RCC 7860 (cell line): ENCODE results near the gene DDI2.
A peak's percentile ranks its signal among the peaks of the same experiment; 100 is the strongest.
"Not testable (repeated sequence)": the region's sequence is repeated elsewhere in the genome, so short reads cannot be mapped to it uniquely, and the experiment has no call there.

ENCODE experiments used
- DNase-seq: peaks from one replicate; pipeline ENCODE4 v3.0.0-alpha.2; 2015; ENCODE audit warnings: low spot score
- FAIRE-seq: peaks from 2 replicates; lab custom pipeline; 2012; peaks lifted over from hg19 to GRCh38; lab: Jason Lieb, UNC

Gene DDI2

DNA sequence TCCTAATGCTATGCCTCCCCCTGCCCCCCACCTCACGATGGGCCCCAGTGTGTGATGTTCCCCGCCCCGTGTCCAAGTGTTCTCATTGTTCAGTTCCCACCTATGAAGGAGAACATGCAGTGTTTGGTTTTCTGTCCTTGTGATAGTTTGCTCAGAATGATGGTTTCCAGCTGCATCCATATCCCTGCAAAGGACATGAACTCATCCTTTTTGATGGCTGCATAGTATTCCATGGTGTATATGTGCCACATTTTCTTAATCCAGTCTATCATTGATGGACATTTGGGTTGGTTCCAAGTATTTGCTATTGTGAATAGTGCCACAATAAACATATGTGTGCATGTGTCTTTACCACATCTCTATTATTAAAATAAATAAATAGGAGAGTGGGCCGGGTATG is 82.1 kb downstream of the DDI2 start:
- not testable (repeated sequence) for FAIRE-seq, DNase-seq

DNA sequence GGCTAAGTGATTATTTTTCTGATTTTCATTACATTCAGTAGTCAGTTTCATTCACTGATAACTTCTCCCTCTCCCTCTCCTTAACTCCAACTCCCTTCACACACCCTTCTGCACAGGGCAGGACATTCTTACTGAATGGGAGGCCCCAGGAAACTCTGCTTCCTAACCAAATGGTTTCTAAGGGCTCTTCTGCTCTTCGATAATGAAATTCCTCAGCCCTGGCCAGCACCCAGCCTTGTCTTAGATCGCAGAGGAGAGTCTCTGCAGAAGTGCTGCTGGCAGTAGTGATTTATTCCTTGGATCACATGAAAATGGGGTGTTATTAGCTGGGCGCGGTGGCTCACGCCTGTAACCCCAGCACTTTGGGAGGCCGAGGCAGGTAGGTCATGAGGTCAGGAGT is 83.2 kb downstream of the DDI2 start:
- no peak for FAIRE-seq
- DNase-seq = no peak

DNA sequence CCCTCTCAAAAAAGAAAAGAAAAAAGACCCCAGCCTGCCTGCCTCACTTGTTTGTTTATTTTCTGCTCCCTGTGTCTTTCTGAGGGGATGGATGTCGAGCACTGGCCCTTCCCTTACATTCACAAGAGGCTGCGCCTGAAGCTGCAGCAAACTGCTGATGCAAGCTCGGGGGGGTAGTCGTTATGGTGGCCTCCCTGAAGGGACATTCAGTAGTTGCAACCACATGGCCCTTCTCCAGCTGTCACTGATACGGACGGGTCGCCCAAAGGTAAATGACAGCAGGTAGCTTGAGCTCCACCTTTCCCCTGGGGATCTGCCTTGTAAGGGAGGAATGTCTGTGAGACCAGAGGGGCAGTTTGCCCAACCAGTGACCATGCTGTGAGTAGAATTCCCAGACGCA is 84.5 kb downstream of the DDI2 start:
- no peak for DNase-seq
- FAIRE-seq = no peak

DNA sequence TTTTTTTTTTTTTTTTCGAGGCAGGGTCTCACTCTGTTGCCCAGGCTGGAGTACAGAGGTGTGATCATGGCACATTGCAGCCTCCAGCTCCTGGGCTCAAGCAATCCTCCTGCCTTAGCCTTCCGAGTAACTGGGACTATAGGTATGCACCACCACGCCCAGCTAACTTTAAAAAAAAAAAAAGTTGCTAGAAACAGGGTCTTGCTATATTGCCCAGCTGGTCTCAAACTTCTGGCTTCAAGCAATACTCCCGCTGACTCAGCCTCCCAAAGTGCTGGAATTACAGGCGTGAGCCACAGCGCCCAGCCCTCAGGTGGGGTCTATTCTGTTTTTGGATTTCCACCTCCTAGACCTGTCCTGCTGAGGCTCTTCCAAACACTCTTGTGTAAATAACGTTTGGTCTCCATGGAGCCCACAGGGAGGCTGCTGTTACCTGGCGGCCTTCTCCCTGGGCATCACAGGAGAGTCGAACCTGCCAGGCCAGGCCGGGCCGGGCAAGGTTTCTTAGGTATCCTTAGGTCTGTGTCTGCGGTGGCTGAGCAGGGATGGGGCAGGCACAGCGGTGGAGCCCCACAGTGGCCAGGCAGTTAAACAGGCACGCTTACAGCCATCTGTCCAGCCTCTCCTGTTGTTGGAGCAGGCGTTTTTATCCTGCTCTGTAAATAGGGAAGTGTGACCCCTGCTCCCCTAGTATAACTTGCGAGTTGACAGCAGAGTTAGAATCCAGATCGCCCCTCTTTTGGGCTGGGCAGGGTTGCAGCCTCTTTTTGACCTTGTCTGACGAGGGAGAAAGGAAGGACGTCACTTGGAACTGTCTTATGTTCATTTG is 85.7 kb downstream of the DDI2 start:
- FAIRE-seq = no peak
- DNase-seq = peak; percentile 11

DNA sequence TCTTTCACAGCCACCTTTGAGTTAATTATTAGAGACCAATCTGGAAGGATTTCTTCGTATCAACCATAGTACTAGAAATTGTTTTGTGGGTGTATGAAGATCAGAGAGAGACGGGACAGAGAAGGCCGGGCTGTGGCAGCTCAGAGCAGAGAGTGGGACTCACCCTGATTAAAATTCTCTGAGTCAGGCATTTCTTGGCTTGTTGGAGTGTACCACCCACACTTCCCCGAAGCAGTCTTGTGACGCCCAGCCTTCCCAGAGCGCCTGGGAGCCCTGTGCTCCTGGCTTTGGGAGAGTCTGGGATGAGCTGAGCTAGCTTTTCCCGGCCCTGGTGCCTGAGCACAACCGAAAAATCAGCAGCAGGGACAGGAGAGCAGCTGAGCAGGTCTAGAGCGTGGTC is 86.3 kb downstream of the DDI2 start:
- FAIRE-seq (peak; percentile 75), DNase-seq (peak; percentile 53)

DNA sequence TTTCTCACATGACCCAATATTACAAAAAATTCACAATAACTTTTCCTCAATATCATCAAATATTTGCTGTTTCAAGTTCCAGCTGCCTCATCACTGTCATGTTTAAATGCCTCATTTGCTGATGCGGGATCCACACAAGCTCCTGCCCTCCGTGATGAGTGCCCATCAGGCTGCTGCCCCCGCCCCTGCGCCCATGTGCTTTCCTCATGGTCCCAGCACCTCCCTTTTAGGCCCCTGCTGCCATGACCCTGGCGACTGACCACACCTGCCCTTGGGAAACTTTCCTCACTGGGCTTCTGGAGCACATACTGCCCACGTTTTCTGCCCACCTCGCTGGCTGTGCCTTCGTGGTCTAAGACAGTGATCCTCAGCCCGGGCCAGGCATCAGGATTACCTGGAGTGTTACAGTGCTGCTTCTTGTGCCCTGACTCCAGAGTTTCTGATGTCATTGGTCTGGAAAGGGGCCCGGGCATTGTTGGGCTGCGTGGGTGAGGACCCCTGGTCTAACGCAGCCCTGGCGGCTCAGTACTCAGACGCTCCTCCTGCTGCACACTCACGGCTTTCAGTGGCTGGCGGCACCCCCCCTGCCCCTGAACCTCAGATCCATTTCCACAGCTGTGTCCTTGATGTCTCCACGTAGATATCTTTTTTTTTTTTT is 87.4 kb downstream of the DDI2 start:
- FAIRE-seq (no peak), DNase-seq (no peak)

DNA sequence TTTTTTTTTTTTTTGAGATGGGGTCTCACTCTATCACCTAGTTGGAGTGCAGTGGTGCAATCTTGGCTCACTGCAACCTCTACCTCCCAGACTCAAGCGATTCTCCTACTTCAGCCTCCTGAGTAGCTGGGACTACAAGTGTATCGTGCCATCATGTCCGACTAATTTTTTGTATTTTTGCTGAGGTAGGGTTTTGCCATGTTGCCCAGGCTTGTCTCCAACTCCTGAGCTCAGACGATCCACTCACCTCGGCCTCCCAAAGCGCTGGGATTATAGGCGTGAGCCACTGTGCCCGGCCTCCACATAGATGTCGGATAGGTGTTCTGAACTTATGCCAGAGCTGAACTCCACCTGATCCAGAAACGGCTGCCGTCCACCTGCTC is 87.9 kb downstream of the DDI2 start:
- FAIRE-seq = no peak
- DNase-seq = no peak

DNA sequence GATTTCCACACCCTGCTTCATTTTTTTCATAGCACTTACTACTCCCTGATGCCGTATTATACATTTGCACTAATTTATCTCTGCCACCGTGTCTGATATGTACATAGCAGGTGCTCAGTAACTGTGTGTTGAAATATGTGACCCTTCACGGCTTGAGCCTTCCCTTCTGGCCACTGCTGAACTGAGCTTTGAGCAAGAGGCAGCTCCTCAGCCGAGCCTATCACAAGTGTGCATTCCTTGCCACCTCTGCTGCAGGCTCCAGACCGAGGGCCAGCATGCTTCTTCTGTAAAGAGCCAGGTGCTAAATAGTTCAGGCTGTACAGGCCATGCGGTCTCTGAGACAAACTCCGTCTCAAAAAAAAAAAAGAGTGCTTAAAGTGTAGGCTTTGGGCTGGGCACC is 89.5 kb downstream of the DDI2 start:
- FAIRE-seq (no peak), DNase-seq (no peak)

DNA sequence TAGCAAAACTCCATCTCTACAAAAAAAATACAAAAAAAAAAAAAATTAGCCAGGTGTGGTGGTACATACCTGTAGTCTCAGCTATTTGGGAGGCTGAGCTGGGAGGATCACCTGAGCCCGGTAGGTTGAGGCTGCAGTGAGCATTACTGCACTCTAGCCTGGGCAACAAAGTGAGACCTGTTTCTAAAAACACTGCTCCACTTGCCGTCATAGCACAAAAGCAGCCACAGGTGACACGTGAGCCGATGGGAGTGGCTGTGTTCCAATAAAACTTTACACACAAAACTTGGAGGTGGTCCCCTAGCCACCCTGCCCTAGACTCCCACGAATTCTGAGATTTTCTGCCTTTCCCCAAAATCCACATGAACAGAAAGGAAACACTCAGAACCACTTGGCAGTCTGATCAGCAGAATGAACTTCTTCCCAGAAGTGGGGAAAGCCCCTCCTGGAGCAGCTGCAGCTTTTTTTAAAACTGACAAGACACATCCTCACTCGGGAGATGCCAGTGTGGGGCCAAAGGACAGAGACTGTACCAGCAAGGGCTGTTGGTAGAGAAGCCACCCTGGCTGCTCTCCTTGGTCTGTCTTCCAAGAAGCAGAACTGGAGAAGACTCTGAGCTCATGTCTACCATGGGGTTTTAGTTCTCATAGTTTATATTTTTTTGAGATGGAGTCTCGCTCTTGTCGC is 90.1 kb downstream of the DDI2 start:
- no peak for DNase-seq
- FAIRE-seq = no peak

DNA sequence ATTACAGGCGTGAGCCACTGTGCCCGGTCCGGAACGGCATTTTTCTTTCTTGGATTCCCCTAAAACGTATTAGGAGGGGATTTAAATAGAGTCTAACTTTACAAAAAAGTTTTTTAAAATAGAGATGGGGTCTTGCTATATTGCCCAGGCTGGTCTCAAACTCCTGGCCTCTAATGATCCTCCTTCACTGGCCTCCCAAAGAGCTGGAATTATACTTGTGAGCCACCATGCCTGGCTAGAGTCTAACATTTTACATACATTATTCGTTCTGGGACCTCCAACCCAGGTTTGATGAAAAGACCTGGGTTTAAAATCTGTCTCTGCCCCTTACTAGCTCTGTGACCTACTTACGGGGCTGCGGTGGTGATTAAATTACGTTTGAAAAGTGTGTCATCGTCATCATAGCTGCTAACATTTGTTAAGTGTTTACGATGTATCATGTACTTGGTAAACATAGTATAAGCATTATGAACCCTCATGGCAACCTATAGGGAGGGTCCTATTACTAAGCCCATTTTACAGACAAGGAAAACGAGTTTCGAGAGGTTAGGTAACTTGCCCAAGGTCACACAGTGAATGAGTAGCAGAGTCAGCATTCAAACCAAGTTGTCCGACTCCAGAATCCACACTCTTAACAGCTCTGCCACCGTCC is 91.4 kb downstream of the DDI2 start:
- DNase-seq = no peak
- FAIRE-seq = no peak

DNA sequence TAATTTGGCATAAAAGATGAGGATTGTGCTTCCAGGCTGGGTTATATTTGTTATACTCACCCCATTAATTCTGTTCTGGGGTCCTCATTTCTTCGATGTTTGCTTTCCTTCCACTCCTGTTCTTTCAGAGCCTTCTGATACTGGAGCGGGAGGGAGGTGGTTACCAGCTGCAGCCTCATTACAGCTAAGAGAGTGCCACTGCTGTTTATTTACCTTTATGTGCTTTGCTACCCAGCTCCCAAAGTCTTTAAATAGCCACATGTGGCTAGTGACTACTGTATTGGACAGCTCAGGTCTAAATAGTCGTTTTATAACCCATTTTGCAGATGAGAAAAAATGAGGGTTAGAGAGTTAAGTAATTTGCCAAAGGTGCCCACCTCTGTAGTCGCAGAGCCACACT is 92.0 kb downstream of the DDI2 start:
- DNase-seq = no peak
- no peak for FAIRE-seq

DNA sequence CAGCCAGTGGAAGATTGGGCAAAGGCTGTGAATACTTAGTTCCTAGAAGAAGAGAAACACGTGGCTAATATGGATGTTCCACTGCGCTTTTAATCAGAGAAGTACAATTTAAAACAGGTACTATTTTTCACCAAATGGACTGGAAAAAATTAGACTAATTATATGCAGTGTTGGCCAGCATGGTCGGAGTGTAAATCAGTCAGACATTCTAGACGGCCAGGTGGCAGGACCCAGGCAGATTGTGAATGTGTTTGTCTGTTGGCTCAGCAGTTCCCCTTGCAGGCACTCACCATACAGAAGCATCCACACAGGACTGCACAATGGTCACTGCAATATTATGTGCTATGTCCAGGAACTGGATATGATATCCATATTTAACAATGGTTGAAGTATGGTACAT is 94.9 kb downstream of the DDI2 start:
- FAIRE-seq (no peak), DNase-seq (no peak)

DNA sequence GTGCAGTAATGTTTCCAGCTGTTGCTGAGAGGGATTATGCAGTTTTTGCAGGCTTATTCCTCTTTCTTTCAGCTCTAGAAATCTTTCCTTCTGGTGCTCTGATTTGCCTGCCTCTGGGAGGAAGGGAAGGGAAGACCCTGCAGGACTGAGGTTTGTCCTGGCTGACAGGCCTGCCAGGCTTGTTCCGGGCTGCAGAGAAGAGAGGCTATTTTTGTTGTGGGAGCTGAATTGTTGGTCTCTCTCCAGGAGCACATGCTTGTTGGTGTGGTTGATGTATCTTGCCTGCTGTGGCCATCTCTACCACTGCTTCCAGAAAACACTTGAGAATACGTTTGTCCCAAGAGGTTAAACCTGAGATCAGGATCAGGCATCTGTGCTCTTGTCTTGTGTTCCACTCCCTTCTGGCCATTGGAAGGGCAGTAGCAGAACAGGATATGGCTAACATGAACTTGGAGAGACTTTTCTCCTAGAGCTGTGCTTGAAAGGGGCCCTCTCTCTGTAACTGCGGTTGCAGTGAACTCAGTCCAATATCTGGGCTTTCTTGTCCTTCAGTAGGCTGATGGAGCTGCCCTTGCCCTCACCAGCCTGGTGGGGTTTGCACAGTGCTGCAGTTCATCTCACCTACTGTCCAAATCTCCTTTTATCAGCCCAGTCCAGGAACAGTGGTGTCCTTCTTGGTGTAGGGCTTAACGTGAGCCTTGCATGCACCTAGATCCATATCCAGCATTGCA is 97.3 kb downstream of the DDI2 start:
- FAIRE-seq = no peak
- DNase-seq = no peak

DNA sequence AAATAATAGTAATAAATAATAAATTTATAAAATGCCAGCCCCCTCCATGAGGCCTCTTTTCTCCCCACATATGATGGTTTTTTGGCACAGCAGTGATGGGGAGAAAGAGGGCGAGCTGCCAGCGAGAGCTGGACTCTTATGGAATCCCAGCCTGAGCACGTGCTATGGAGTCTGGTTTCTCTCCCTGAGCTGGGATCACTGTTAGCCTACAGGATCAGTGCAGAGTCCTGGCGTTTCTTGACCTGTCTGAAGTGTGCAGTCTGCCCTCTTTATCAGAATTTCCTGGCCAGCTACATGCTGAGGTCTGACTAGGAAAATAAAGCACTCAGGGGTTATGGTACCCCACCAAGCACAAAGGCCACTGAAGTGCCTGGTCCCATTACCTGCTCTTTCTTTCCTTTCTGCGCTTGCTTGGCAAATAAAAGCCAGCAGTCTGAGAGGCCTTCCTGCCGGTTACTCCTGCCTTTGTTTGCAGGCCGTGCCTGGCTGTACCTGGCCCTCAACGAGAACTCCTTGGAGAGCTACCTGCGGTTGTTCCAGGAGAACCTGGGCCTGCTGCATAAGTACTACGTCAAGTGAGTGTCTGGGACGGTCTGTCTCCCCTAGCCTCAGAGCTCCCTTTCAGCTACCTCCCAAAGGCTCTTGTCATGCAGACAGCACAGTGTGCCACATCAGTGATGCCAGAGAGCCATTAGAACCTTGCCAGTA is 100.3 kb downstream of the DDI2 start:
- FAIRE-seq (no peak), DNase-seq (no peak)

DNA sequence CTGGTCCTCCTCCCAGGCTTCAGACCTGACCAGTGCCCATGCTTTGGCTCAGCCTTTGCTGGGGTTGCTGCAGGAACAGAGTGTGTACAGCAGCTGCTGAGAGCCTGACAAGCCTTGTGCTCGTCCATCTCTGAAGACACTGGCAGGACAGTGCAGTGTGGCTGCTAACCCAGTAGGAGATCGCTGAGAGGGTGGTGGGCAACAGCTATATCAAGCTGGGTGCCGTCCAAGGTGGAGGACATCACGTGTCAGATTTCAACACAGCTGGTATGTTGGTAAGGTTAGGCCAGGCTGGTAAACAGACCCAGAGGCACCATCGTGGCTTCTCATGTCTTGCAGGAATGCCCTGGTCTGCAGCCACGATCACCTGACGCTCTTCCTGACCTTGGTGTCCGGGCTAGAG is 100.9 kb downstream of the DDI2 start:
- FAIRE-seq (no peak), DNase-seq (no peak)
